ENCODE results near the gene CBFB. TPM values are rescaled to one million over a fixed set of nuclear protein-coding genes. Genes with fewer than 3 reads are reported as not detected.
A peak's percentile ranks its signal among the peaks of the same experiment; 100 is the strongest.
"Not testable (repeated sequence)": the region's sequence is repeated elsewhere in the genome, so short reads cannot be mapped to it uniquely, and the experiment has no call there.

Gene CBFB
- total RNA-seq, 1 donor from 2014 or later, result 40.9 TPM

- DNase-seq (ENCODE audit: low spot score), result no peak
Measured at GRCh38 chr16:67093098-67093726, 64.3 kb downstream of the CBFB start.

- no peak for DNase-seq (ENCODE audit: low spot score)
Measured at GRCh38 chr16:67098599-67098998, 69.7 kb downstream of the CBFB start.

GRCh38 chr16:67100569-67101310 lies 71.8 kb downstream of the CBFB start:
- no peak for DNase-seq (ENCODE audit: low spot score)

GRCh38 chr16:67101311-67102082 lies 72.5 kb downstream of the CBFB start:
- DNase-seq (ENCODE audit: low spot score), result no peak

GRCh38 chr16:67104061-67104460 lies 75.1 kb downstream of the CBFB start:
- no peak for DNase-seq (ENCODE audit: low spot score)

GRCh38 chr16:67104845-67105244 lies 75.9 kb downstream of the CBFB start:
- DNase-seq (ENCODE audit: low spot score), result peak; percentile 60

GRCh38 chr16:67105246-67105645 lies 76.3 kb downstream of the CBFB start:
- no peak for DNase-seq (ENCODE audit: low spot score)

- DNase-seq (ENCODE audit: low spot score), result no peak
Measured at GRCh38 chr16:67105881-67106280, 76.9 kb downstream of the CBFB start.

GRCh38 chr16:67108489-67108888 lies 79.5 kb downstream of the CBFB start:
- no peak for DNase-seq (ENCODE audit: low spot score)

GRCh38 chr16:67108931-67109406 lies 80.0 kb downstream of the CBFB start:
- no peak for DNase-seq (ENCODE audit: low spot score)

- DNase-seq (ENCODE audit: low spot score), result peak; percentile 95
Measured at GRCh38 chr16:67109407-67110135, 80.6 kb downstream of the CBFB start, which contains the start of gene PHAF1. PHAF1 (plus strand) TSS chr16:67109941; CDS start chr16:67110176, 235 bp downstream.

- no peak for DNase-seq (ENCODE audit: low spot score)
Measured at GRCh38 chr16:67111951-67112444, 83.0 kb downstream of the CBFB start.

GRCh38 chr16:67112591-67113399 lies 83.8 kb downstream of the CBFB start:
- peak; percentile 18 for DNase-seq (ENCODE audit: low spot score)

GRCh38 chr16:67114793-67115192 lies 85.8 kb downstream of the CBFB start:
- no peak for DNase-seq (ENCODE audit: low spot score)

- no peak for DNase-seq (ENCODE audit: low spot score)
Measured at GRCh38 chr16:67115639-67116038, 86.7 kb downstream of the CBFB start.

- no peak for DNase-seq (ENCODE audit: low spot score)
Measured at GRCh38 chr16:67116388-67117311, 87.7 kb downstream of the CBFB start.

GRCh38 chr16:67117716-67118115 lies 88.8 kb downstream of the CBFB start:
- no peak for DNase-seq (ENCODE audit: low spot score)

- DNase-seq (ENCODE audit: low spot score), result no peak
Measured at GRCh38 chr16:67120025-67120424, 91.1 kb downstream of the CBFB start.

- not testable (repeated sequence) for DNase-seq (ENCODE audit: low spot score)
Measured at GRCh38 chr16:67122799-67123198, 93.8 kb downstream of the CBFB start.

- no peak for DNase-seq (ENCODE audit: low spot score)
Measured at GRCh38 chr16:67128417-67128816, 99.5 kb downstream of the CBFB start.
